Effector memory CD4-positive, alpha-beta T cell (primary cell): ENCODE measurements around the gene RIC3.

Experiments
- DNase-seq, 3 donors: peaks; one replicate each; pipeline ENCODE4 v3.0.0-alpha.2; 2020
- H3K27ac ChIP-seq: 2 replicates; pipeline ENCODE4 v1.7.0; 2013; ENCODE audit warnings: mild to moderate bottlenecking, low read length, moderate library complexity; ENCODE audit not compliant: insufficient read depth, poor library complexity, severe bottlenecking
- H3K27me3 ChIP-seq: replicated peaks from 2 replicates; pipeline ENCODE4 v1.7.0; 2013; ENCODE audit warnings: mild to moderate bottlenecking, low read length; ENCODE audit not compliant: insufficient read depth, control insufficient read depth, poor library complexity, severe bottlenecking
- H3K36me3 ChIP-seq: 2 replicates; pipeline ENCODE4 v1.7.0; 2013; ENCODE audit warnings: mild to moderate bottlenecking, low read length, moderate library complexity; ENCODE audit not compliant: control insufficient read depth, insufficient read depth
- H3K4me1 ChIP-seq: 2 replicates; pipeline ENCODE4 v1.7.0; 2013; ENCODE audit warnings: low read length, mild to moderate bottlenecking; ENCODE audit not compliant: control insufficient read depth, insufficient read depth, poor library complexity, severe bottlenecking
- H3K4me3 ChIP-seq: 2 replicates; pipeline ENCODE4 v1.7.0; 2013; ENCODE audit warnings: low read length, low read depth, mild to moderate bottlenecking; ENCODE audit not compliant: insufficient read depth, poor library complexity, severe bottlenecking
- H3K9me3 ChIP-seq: 2 replicates; pipeline ENCODE4 v1.7.0; 2013; ENCODE audit warnings: mild to moderate bottlenecking, low read length, moderate library complexity; ENCODE audit not compliant: control insufficient read depth

The RIC3 gene

GRCh38 chr11:8071616-8072581 is 96.9 kb downstream of the RIC3 start:
- no peaks in the 10 kb centered on the region for H3K36me3 ChIP-seq
- DNase-seq, result no peak
- H3K27ac ChIP-seq, result no peak overlapping the region
- H3K4me3 ChIP-seq, result no peak overlapping the region
- no peaks in the 10 kb centered on the region for H3K4me1 ChIP-seq
- H3K9me3 ChIP-seq, result no peaks in the 10 kb centered on the region
- H3K27me3 ChIP-seq, result no peaks in the 10 kb centered on the region

GRCh38 chr11:8070417-8071115 is 98.3 kb downstream of the RIC3 start:
- H3K9me3 ChIP-seq, result no peaks in the 10 kb centered on the region
- no peaks in the 10 kb centered on the region for H3K4me1 ChIP-seq
- no peaks in the 10 kb centered on the region for H3K36me3 ChIP-seq
- no peaks in the 10 kb centered on the region for H3K27me3 ChIP-seq
- no peak overlapping the region for H3K27ac ChIP-seq
- H3K4me3 ChIP-seq, result no peak overlapping the region
- DNase-seq, result no peak

GRCh38 chr11:8069771-8070170 is 99.1 kb downstream of the RIC3 start:
- DNase-seq, result no peak
- Histone ChIP-seq H3K9me3 (no peaks in the 10 kb centered on the region), H3K4me3 (no peak overlapping the region), H3K27ac (no peak overlapping the region), H3K36me3 (no peaks in the 10 kb centered on the region), H3K4me1 (no peaks in the 10 kb centered on the region), H3K27me3 (no peaks in the 10 kb centered on the region)

- Histone ChIP-seq H3K27ac (no peak overlapping the region), H3K4me1 (no peaks in the 10 kb centered on the region), H3K27me3 (no peaks in the 10 kb centered on the region), H3K9me3 (no peaks in the 10 kb centered on the region), H3K36me3 (no peaks in the 10 kb centered on the region), H3K4me3 (no peak overlapping the region)
- DNase-seq, result no peak
Observed at GRCh38 chr11:8068605-8069221, 100.1 kb downstream of the RIC3 start.

GRCh38 chr11:8067929-8068575 is 100.8 kb downstream of the RIC3 start:
- Histone ChIP-seq H3K27me3 (no peaks in the 10 kb centered on the region), H3K4me3 (no peak overlapping the region), H3K4me1 (no peaks in the 10 kb centered on the region), H3K9me3 (no peaks in the 10 kb centered on the region), H3K36me3 (no peaks in the 10 kb centered on the region), H3K27ac (no peak overlapping the region)
- DNase-seq, result no peak

- H3K9me3 ChIP-seq, result no peaks in the 10 kb centered on the region
- DNase-seq, result no peak
- H3K4me1 ChIP-seq, result no peaks in the 10 kb centered on the region
- H3K4me3 ChIP-seq, result no peak overlapping the region
- H3K27me3 ChIP-seq, result no peaks in the 10 kb centered on the region
- H3K27ac ChIP-seq, result no peak overlapping the region
- no peaks in the 10 kb centered on the region for H3K36me3 ChIP-seq
Observed at GRCh38 chr11:8067567-8067928, 101.3 kb downstream of the RIC3 start.

- Histone ChIP-seq H3K27ac (no peak overlapping the region), H3K4me1 (no peaks in the 10 kb centered on the region), H3K36me3 (no peaks in the 10 kb centered on the region), H3K27me3 (no peaks in the 10 kb centered on the region), H3K4me3 (no peak overlapping the region), H3K9me3 (no peaks in the 10 kb centered on the region)
- DNase-seq, result no peak
Observed at GRCh38 chr11:8066911-8067455, 101.8 kb downstream of the RIC3 start.

- Histone ChIP-seq H3K27me3 (no peaks in the 10 kb centered on the region), H3K4me1 (no peaks in the 10 kb centered on the region), H3K27ac (no peak overlapping the region), H3K36me3 (no peaks in the 10 kb centered on the region), H3K4me3 (no peak overlapping the region), H3K9me3 (no peaks in the 10 kb centered on the region)
- no peak for DNase-seq
Observed at GRCh38 chr11:8066036-8066910, 102.6 kb downstream of the RIC3 start.

- Histone ChIP-seq H3K4me3 (no peak overlapping the region), H3K4me1 (no peaks in the 10 kb centered on the region), H3K9me3 (no peaks in the 10 kb centered on the region), H3K27me3 (no peaks in the 10 kb centered on the region), H3K36me3 (no peaks in the 10 kb centered on the region), H3K27ac (no peak overlapping the region)
- no peak for DNase-seq
Observed at GRCh38 chr11:8065031-8065430, 103.8 kb downstream of the RIC3 start.
